HG03558 (cell line): Measurements from ENCODE around the gene R3HDM2.
"Not testable (repeated sequence)": the region's sequence is repeated elsewhere in the genome, so short reads cannot be mapped to it uniquely, and the experiment has no call there.

Experiments
- ATAC-seq: cut with Tn5 transposase; IDR thresholded peaks from one replicate; pipeline ENCODE4 v1.9.1; 2021; ENCODE audit warnings: moderate number of reproducible peaks; ENCODE audit not compliant: unreplicated experiment; ENCODE audit errors: extremely low read depth

The R3HDM2 gene

DNA sequence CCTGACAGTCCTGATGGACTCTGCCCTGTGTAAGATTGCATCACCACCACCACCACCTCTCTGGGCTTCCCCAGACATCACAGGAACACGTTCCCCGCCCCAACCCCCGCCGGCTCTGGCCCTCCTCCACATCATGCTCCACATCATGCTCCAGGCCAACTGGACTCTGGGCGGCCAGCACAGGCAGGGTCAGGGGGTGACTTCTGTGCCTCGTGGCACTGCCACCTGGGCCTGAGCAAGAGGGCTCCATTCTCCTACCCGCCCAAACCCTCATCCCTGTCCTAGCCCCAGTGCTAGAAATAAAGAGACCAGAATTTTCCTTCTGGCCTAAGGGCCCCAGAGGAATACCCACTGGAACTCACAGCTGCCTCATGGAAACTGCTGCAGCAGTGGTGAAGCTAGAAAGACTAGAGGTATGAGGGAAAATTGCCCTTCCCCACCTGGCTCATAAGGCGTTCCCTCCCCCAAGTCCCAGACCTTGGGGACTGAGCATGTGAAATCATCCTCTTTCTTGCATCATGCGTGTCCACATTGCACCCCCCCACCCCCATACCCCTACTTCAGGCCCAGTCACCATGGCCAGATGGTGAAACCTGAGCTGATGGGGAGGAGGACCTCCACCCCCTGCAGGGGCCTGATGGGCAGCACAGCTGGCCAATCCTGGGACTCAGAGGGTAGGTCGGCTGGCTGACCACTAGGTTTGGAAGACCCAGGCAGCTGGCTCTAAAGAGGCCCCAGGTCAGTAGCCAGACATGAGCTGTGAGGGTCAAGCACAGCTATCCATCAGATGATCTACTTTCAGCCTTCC is 23.9 kb upstream of the R3HDM2 start, which contains the start of gene INHBE:
Gene INHBE, plus strand, starts transcription at position 742 of the 808 bp plus-strand sequence. CDS start 230 bp downstream, outside the sequence.
- ATAC-seq, result no peak

DNA sequence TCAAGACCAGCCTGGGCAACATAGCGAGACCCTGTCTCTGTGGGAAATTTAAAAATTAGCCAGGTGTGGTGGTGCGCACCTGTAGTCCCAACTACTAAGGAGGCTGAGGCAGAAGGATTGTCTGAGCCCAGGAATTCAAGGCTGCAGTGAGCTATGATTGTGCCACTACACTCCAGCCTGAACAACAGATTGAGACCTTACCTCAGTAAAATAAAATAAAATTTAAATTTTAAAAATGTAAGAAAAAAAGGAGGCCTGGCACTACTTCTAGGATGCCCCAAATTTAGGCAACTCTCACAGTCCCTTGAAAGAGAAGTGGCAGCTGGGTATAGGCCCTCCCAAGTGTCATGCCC is 23.3 kb upstream of the R3HDM2 start:
- no peak for ATAC-seq

DNA sequence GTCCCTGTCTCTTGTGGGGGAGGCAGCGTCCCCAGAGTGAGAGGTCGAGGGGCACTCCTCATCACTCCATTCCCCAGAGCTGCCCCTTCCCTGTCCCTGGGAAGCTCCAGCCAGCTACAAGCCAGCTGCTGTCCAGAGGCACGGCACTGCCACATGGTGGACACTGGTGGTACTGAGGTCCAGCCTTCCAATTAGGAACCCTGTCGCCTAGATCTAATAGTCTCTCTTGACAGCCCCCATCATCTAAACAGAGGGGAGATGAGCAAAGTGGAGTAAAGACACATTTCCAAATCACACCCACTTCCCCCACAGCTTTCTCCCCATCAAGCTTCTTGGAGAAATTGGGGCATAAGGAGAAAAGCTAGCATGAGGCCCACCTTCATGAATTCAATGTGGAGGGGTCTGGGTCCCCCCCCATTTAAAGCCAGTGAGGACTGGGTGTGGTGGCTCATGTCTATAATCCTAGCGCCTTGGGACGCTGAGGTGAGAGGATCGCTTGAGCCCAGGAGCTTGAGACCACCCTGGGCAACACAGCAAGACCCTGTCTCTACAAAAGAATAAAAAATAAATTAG is 22.2 kb upstream of the R3HDM2 start:
- ATAC-seq, result no peak

DNA sequence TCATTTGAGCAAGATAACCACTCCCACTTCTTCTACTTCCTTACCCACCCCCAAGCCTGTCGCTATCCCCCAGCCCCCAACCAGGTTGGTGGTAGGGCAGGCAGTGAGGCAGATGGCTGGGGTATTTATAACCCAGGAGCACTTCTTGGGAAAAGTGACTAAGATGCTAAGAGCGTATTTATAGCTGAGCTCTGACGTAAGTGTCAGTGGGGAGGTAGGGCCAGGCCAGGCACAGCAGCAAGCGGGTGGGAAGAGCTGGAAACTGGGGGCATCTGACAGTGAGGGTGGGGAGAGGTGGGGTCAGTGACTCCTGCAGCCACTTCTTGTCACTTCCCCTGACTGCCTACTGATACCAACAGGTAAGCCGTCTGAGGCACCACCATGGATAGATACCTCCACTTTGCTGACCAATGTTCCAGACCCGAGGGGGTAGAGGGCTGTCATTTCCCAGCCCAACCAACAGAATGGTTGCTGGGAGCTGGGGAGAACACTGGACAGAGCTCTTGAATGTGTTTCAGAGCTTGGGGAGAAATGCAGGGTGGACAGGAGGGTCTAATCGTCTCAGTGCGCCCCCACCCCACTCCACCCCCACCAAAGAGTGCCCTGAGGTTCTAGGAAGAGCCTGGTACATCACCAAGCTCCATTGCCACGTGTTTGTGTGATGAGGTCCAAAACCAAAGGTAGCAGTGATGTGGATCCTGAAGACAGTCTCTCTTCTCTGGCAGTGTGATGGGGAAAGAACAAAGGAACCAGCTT is 21.5 kb upstream of the R3HDM2 start:
- ATAC-seq, result no peak

DNA sequence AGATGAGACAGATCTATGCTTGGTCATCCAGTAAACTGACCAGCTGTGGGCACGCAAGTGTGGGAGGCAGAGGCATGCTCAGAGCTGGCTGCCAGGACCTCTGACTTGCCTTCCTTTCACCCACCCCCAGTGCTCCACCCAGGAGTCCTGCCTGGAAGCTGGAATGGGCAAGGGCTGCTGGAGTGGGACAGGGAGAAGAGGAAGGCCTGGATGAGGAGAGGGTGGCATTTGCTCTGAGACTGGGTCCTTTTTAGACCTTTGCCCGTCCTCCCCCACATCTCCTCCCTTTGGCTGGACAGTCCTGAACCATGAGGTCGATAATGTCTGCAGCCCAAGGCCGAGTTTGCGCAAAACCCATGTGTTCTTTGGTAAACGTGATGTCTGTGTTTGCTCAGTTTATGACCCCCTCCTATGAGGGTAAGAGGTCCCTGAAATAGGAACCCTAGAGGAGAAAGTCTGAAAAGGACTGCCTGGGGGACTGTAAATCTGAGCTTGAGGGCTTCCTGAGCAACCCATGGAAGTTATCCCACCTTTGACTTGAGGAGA is 20.5 kb upstream of the R3HDM2 start:
- ATAC-seq, result no peak

DNA sequence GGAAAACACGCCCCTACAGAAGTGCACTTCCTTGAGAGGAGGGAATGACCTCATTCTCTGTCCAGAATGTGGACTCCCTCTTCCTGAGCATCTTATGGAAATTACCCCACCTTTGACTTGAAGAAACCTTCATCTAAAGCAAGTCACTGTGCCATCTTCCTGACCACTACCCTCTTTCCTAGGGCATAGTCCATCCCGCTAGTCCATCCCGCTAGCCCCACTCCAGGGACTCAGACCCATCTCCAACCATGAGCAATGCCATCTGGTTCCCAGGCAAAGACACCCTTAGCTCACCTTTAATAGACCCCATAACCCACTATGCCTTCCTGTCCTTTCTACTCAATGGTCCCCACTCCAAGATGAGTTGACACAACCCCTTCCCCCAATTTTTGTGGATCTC is 19.2 kb upstream of the R3HDM2 start:
- no peak for ATAC-seq

DNA sequence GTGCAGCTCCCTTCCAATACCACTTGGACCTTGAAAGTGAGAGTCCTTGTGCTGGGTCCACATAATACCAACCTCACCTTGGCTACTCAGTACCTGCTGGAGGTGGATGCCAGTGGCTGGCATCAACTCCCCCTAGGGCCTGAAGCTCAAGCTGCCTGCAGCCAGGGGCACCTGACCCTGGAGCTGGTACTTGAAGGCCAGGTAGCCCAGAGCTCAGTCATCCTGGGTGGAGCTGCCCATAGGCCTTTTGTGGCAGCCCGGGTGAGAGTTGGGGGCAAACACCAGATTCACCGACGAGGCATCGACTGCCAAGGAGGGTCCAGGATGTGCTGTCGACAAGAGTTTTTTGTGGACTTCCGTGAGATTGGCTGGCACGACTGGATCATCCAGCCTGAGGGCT is 18.5 kb upstream of the R3HDM2 start:
- no peak for ATAC-seq

DNA sequence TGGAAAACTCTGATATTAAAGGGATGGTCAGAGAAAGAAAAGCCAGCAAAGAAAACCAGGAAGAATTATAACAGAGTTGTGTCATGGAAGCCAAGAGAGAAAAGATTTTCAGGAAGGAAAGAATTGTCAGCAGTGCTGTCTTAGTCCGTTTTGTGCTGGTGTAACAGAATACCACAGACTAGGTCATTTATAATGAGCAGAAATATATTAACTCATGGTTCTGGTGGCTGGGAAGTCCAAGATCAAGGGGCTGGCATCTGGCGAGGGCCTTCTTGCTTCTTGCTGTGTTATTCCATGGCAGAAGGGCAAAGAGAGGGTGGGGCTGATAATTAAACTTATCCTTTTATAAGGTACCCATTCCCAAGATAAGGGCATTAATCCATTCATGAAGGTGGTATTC is 17.8 kb upstream of the R3HDM2 start:
- no peak for ATAC-seq

DNA sequence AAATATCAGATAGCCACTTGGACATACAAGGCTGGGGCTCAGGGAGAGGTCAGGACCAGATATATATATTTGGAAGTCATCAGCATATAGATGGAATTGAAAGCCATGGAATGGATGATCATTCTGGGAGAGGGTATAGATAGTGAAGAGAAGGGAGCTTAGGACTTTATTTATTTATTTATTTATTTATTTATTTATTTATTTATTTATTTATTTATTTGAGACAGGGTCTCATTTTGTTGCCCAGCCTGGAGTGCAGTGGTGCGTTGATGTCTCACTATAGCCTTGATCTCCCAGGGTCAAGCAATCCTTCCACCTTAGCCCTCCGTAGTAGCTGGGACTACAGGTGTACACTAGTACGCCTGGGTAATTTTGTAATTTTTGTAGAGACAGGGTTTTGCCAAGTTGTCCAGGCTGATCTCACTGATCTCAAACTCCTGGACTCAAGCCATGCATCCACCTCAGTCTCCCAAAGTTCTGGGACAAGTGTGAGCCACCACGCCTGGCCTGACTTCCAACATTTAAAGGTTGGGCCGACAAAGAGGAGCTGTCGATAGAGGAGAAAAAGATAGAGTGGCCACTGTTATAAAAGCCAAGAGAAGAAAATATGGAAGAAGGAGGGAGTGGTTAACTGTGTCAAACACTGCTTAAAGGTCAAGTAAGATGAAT is 15.6 kb upstream of the R3HDM2 start:
- ATAC-seq, result no peak

DNA sequence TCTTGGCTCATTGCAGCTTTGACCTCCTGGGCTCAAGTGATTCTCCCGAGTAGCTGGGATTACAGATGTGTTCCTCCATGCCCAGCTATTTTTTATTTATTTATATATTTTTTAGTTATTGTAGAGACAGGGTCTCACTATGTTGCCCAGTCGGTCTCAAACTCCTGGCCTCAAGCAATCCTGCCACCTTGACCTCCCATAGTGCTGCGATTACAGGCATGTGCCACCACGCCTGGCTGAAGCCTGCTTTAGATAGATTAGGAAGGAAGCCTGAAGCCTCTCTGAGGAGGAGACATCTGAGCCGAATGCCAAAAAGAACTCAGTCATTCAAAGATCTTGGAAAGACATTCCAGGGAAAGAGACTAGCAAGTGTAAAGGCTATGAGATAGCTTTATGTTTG is 13.9 kb upstream of the R3HDM2 start:
- no peak for ATAC-seq

DNA sequence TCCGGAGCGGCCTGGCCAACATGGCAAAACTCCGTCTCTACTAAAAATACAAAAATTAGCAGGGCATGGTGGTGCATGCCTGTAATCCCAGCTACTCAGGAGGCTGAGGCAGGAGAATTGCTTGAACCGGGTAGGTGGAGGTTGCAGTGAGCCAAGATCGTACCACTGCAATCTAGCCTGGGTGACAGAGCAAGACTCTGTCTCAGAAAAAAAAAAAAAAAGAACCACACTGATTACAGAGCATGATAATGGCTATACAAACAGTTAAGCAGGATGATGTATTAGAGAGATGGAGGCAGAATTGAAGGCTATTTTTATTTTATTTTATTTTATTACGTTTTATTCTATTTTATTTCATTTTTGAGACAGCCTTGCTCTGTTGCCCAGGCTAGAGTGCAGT is 13.5 kb upstream of the R3HDM2 start:
- not testable (repeated sequence) for ATAC-seq

DNA sequence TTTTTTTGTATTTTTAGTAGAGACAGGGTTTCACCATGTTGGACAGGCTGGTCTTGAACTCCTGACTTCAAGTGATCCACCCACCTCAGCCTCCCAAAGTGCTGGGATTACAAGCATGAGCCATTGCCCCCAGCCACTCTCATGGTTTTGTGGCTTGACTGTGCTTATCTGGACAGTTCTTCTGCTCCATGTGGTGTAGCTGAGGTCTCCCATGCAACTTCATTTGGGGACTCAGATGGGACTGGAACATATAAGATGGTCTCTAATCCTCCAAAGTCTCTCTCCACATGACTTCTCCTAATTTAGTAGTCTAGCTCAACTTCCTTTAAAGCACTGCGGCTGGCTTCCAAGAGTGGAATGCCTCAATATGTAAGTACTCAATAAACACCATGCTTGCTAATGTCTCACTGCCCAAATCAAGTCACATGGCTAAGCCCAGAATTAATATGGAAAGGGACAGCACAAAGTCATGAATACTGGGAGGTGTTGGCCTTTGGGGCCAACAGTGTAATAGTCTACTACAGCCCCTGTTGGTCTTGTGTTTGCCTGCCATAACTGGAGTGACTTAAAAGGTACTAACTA is 11.1 kb upstream of the R3HDM2 start:
- ATAC-seq, result no peak

DNA sequence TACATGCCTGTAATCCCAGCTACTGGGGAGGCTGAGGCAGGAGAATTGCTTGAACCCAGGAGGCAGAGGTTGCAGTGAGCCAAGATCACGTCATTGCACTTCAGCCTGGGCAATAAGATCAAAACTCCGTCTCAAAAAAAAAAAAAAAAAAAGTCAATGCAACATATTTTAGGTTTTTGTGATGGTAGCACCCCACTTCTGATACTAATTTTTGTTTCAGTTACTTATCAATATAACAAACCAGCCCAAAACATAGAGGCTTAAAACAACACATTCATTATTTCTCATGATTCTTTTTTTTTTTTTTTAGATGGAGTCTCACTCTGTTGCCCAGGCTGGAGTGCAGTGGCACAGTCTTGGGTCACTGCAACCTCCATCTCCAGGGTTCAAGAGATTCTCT is 10.6 kb upstream of the R3HDM2 start:
- not testable (repeated sequence) for ATAC-seq

DNA sequence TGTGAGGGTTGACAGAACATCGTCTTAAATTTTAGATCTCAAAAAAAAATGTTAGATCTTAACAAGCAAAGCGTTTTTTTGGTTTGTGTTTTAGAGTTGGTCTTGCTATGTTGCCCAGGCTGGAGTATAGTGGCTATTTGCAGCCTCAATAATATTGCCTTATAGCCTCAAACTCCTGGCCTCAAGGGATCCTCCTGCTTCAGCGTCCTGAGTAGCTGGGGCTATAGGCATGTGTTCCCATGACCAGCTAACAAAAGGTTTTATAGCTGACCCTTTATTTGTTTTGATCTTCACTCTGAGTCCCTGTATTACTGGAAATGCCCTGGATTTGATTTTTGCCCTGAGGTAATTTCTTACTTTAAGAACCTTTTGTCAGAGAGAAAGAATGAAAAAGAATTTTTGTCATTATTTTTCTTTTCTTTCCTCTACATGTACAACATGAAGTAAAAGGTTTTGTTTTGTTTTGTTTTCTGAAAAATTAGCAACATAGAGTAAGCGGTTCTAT is 9.0 kb upstream of the R3HDM2 start:
- ATAC-seq, result no peak

DNA sequence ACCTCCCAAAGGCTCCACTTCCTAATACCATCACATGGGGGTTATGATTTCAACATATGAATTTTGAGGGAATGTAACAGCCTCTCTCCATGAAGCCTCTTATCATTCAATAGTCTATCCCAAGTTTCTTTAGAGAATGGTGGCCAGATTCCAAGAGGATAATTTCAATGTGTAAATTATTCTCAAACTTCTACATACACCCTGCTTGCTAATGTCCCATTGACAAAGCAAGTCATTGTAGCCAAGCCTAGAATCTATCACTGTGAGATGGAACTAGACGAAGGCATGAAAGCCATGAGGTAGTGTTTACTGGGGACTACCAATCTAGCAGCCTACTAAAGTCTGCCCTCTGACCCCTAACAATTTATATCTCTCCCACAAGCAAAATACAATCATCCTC is 7.6 kb upstream of the R3HDM2 start:
- ATAC-seq, result no peak

DNA sequence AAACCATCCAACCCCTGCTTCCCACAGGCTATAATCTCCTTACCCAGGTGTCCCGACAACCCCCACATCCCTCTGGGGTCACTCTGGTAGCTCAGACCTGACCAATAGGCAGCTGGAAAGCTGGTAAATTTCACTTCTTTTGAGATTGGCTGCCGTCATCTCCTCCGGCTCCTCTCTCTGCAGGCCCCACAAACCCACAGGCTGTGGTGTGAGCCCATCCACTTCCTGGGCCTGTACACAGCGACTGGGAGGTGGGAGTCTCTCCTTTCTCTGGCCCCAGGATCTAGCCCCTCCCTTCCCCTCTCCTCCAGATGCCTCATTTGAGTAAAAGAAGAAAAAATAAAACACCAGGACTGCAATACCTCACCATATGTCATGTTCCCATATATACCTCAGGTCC is 4.5 kb upstream of the R3HDM2 start:
- ATAC-seq, result no peak

DNA sequence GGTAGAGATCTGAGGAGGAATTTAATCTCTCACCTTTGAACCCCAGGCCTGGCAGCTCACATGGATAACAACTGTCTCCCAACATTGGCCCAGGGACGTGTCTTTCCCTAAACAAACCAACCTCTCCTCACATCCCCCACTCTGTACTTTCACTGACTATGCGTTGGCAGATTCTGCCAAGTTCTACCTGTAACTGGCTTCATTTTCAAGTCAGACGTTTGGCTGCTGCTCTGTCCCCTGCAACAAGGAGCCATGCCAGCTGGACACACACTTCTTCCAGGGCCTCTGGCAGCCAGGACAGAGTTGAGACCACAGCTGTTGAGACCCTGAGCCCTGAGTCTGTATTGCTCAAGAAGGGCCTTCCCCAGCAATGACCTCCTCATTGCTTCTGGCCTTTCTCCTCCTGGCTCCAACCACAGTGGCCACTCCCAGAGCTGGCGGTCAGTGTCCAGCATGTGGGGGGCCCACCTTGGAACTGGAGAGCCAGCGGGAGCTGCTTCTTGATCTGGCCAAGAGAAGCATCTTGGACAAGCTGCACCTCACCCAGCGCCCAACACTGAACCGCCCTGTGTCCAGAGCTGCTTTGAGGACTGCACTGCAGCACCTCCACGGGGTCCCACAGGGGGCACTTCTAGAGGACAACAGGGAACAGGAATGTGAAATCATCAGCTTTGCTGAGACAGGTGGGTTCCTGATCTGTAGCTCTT is 3.8 kb upstream of the R3HDM2 start, which contains the start of gene INHBC:
Gene INHBC, plus strand, starts transcription at position 268 of the 707 bp plus-strand sequence. Its CDS starts 103 bp downstream, at position 371.
- ATAC-seq, result no peak

DNA sequence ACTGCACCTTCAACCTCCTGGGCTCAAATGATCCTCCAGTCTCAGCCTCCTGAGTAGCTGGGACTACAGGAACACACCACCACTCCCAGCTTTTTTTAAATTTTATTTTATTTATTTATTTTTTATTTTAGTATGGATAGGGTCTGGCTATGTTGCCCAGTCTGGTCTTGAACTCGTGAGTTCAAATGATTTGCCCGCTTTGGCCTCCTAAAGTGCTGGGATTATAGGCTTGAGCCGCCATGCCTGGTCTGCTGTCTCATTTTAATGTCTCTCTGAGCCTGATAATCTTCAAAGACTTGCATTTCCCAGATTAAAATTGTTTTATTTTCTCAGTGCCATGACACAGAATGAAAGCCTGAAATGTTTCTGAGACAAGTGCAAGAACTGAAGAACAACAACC is 2.5 kb upstream of the R3HDM2 start:
- ATAC-seq, result no peak

DNA sequence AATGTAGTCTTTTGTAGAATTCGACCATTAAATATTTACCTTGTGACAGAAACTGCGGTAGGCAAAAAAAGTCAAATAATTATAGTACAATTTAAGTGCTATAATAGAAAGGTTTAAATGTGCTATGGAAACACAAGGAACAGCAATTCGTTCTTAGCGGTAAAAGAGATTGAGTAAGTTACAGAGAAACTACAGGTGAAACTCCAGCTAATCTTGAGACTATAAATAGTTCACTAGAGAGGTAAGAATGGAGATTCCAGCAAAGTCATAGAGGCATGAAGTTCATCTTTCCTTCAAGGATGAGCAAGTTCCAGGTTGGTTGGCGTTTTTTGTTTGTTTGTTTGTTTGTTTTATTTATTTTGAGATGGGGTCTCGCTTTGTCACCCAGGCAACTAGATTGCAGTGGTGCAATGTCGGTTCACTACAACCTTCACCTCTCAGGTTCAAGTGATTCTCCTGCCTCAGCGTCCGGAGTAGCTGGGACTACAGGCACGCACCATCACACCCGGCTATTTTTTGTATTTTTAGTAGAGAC is 878 bp upstream of the R3HDM2 start:
- ATAC-seq, result no peak
